Gastrocnemius medialis (tissue), 4 donors: ENCODE measurements around the gene GSTM4.
"Not testable (repeated sequence)": the region's sequence is repeated elsewhere in the genome, so short reads cannot be mapped to it uniquely, and the experiment has no call there.

ENCODE experiments used
- POLR2A ChIP-seq, 2 donors: fragments of 450-650 bp; IDR thresholded peaks; one replicate each; pipeline ENCODE4 v1.6.1; 2017; ENCODE audit warnings: antibody characterized with exemption in 2 of 2, mild to moderate bottlenecking in 2 of 2, moderate library complexity in 2 of 2
- TF ChIP-seq, protein P1 (sequence below), 5 experiments: fragments of 450-650 bp in 3 of 5; fragments of 200-600 bp in 2 of 5; sonication (generic) in 2 of 5; IDR thresholded peaks in 4 of 5; conservative IDR thresholded peaks in 1 of 5; 1 replicate in 4 of 5; 2 replicates in 1 of 5; pipeline ENCODE4 v1.5.1; 2016 to 2019; ENCODE audit warnings: antibody characterized with exemption in 5 of 5, mild to moderate bottlenecking in 3 of 5, moderate library complexity in 3 of 5

DNA sequence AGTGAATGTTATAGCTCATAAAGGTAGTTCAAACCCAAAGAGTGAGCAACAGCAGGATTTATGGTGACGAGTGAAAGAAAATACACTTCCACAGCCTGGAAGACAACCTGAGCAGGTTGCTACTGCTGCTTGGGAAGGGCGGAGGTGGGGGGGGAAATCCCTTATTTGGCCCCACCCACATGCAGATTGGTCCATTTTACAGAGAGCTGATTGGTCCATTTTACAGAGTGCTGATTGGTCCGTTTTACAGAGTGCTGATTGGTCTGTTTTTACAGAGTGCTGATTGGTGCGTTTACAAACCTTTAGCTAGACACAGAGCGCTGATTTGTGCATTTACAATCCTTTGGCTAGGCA is 14.0 kb downstream of the GSTM4 start:
- TF ChIP-seq, protein P1, sequence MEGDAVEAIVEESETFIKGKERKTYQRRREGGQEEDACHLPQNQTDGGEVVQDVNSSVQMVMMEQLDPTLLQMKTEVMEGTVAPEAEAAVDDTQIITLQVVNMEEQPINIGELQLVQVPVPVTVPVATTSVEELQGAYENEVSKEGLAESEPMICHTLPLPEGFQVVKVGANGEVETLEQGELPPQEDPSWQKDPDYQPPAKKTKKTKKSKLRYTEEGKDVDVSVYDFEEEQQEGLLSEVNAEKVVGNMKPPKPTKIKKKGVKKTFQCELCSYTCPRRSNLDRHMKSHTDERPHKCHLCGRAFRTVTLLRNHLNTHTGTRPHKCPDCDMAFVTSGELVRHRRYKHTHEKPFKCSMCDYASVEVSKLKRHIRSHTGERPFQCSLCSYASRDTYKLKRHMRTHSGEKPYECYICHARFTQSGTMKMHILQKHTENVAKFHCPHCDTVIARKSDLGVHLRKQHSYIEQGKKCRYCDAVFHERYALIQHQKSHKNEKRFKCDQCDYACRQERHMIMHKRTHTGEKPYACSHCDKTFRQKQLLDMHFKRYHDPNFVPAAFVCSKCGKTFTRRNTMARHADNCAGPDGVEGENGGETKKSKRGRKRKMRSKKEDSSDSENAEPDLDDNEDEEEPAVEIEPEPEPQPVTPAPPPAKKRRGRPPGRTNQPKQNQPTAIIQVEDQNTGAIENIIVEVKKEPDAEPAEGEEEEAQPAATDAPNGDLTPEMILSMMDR (IDR thresholded peaks at IDR 0.05 in 4 of 5, conservative IDR thresholded peaks at IDR 0.05 in 1 of 5): not testable (repeated sequence)
- not testable (repeated sequence) for TF ChIP-seq POLR2A (IDR thresholded peaks at IDR 0.05)
